Aorta (tissue), 5 donors: Measurements from ENCODE around the gene LRRC36. TPM values are rescaled to one million over a fixed set of nuclear protein-coding genes. Genes with fewer than 3 reads are reported as not detected.

Experiments used
- ATAC-seq: fragments of 200-7000 bp; cut with Tn5 transposase; one replicate; pipeline ENCODE4 v1.9.1; 2022; ENCODE audit warnings: moderate library complexity; ENCODE audit not compliant: low FRiP score
- DNase-seq, 2 donors: peaks; one replicate each; pipeline ENCODE4 v3.0.0-alpha.2; 2020
- H3K27ac ChIP-seq, 2 donors: one replicate each; pipeline ENCODE4 v1.5.1; 2013; ENCODE audit warnings: low read length in 2 of 2, mild to moderate bottlenecking in 2 of 2, moderate library complexity in 2 of 2, control low read depth in 1 of 2, inconsistent platforms in 1 of 2, low read depth in 1 of 2
- H3K27me3 ChIP-seq, 2 donors: one replicate each; pipeline ENCODE4 v1.6.1; 2013; ENCODE audit warnings: control low read depth in 1 of 2, low read length in 1 of 2, mild to moderate bottlenecking in 1 of 2, moderate library complexity in 1 of 2; ENCODE audit not compliant: insufficient read depth in 2 of 2, control insufficient read depth in 1 of 2
- H3K36me3 ChIP-seq, 2 donors: one replicate each; pipeline ENCODE4 v1.6.1; 2013; ENCODE audit warnings: control low read depth in 1 of 2, low read length in 1 of 2, mild to moderate bottlenecking in 1 of 2; ENCODE audit not compliant: insufficient read depth in 2 of 2, control insufficient read depth in 1 of 2
- H3K4me1 ChIP-seq, 2 donors: one replicate each; pipeline ENCODE4 v1.6.1; 2013; ENCODE audit warnings: low read length in 2 of 2, control low read depth in 1 of 2, mild to moderate bottlenecking in 1 of 2, moderate library complexity in 1 of 2; ENCODE audit not compliant: insufficient read depth in 2 of 2, control insufficient read depth in 1 of 2
- H3K4me3 ChIP-seq, 2 donors: one replicate each; pipeline ENCODE4 v1.5.1; 2013; ENCODE audit warnings: low read length in 2 of 2, control low read depth in 1 of 2, mild to moderate bottlenecking in 1 of 2
- H3K9me3 ChIP-seq: one replicate; pipeline ENCODE4 v1.6.1; 2013; ENCODE audit warnings: mild to moderate bottlenecking, low read length; ENCODE audit not compliant: control insufficient read depth
- WGBS, 2 donors: extraction: QIAGEN DNeasy Blood & Tissue Kit; methylation state at CpG; one replicate each; pipeline ENCODE4 v1.1.7; 2013; 5-methylcytosine and 5-hydroxymethylcytosine counted together
- intact Hi-C, 2 donors: fragments of 100-400 bp; cut with DNase I; formaldehyde crosslinking; loops; one replicate each; pipeline versions ENCODE4 v1.14.2 to v1.15.0; 2022
- polyA plus RNA-seq, 2 donors: library from polyadenylated mRNA; stranded (reverse); fragments of 200-250 nt; gene quantifications; one replicate each; pipeline ENCODE4 v1.2.3, GENCODE V29; 2013
- total RNA-seq, 2 donors: library from RNA; stranded (reverse); fragmentation: NEBNext Ultra II Directional; extraction: Animal tissue kit (Norgen Biotek cat#: 25700); gene quantifications; one replicate each; pipeline ENCODE4 v1.2.1, GENCODE V29; 2021
- donor health status: healthy with polysubstance abuse.
- donor health status: Bipolar disorder and iron deficiency.
- donor health status: DM: no; HTN: no; CAD: no.
- donor health status: DM: no; HTN: no; CAD: no.
- donor health status: DM: yes; HTN: yes; CAD: no.

The LRRC36 gene
- total and polyA plus RNA-seq, 4 donors = 0.51 TPM; not detected in 3

DNA sequence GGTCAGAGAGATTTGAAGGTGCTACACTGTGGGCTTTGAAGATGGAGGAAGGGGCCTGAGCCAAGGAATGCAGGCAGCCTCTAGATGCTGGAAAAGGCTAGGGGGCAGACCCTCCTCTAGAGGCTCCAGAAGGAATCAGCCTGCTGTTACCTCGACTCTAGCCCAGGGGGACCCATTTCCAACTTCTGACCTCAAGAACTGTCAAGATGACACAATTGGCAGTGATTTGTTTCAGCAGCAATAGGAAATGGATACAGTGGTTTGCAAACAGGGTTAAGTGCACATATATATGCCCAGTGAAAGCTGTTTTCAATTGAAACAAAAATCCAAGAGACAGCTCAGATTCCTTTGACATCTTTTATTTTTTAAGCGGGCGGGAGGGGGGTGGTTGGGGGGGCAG is 93.3 kb downstream of the LRRC36 start:
- 82 to 95% methylated on average over 3 of the region's 3 CpGs for WGBS, 2 donors
- DNase-seq (no peak), ATAC-seq (no peak)
- H3K27ac ChIP-seq = no peak overlapping the region
- no peaks in the 10 kb centered on the region for H3K4me1 ChIP-seq
- H3K36me3 ChIP-seq = no peaks in the 10 kb centered on the region
- H3K9me3 ChIP-seq = no peaks in the 10 kb centered on the region
- no peak overlapping the region for H3K4me3 ChIP-seq
- H3K27me3 ChIP-seq = no peaks in the 10 kb centered on the region
- intact Hi-C loops = no loop called here

DNA sequence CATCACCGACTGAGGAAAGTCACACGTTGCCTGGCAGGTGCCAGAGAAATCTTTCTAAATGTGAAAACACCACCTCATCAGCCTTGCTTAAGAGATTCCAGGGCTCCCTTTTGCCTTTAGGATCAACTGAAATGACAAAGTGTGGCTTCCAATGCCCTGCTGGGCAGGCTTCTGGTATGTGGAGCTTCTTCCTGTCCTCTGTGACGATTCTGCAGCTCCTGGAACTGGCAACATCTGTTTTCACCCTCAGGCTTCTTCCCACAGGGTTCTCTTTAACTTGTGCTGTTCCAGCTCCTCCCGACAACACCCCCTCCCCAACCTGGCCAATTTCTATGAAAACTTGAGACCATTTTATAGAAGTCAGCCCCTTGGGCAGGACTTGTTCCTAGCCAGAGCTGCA is 94.4 kb downstream of the LRRC36 start:
- intact Hi-C loops = no loop called here
- Histone ChIP-seq H3K9me3 (no peaks in the 10 kb centered on the region), H3K4me1 (no peaks in the 10 kb centered on the region), H3K4me3 (no peak overlapping the region), H3K36me3 (no peaks in the 10 kb centered on the region), H3K27ac (no peak overlapping the region), H3K27me3 (no peaks in the 10 kb centered on the region)
- 86% methylated on average over 4 of the region's 4 CpGs for WGBS, 2 donors
- ATAC-seq (no peak), DNase-seq (no peak)

- no peak for DNase-seq
- Histone ChIP-seq H3K9me3 (no peaks in the 10 kb centered on the region), H3K27me3 (no peaks in the 10 kb centered on the region), H3K4me1 (no peaks in the 10 kb centered on the region), H3K36me3 (no peaks in the 10 kb centered on the region), H3K27ac (no peak overlapping the region), H3K4me3 (no peak overlapping the region)
- intact Hi-C loops = no loop called here
- WGBS, 2 donors = 85 to 90% methylated on average over 5 of the region's 5 CpGs
- ATAC-seq = no peak
Observed at GRCh38 chr16:67423015-67423414, 96.4 kb downstream of the LRRC36 start.

GRCh38 chr16:67423611-67424260 is 97.1 kb downstream of the LRRC36 start:
- intact Hi-C loops = no loop called here
- H3K27me3 ChIP-seq = no peaks in the 10 kb centered on the region
- no peaks in the 10 kb centered on the region for H3K9me3 ChIP-seq
- no peaks in the 10 kb centered on the region for H3K36me3 ChIP-seq
- H3K27ac ChIP-seq = no peak overlapping the region
- DNase-seq (no peak), ATAC-seq (no peak)
- no peaks in the 10 kb centered on the region for H3K4me1 ChIP-seq
- no peak overlapping the region for H3K4me3 ChIP-seq
- WGBS, 2 donors = 19 to 24% methylated on average over 9 of the region's 9 CpGs

GRCh38 chr16:67424261-67424615 is 97.6 kb downstream of the LRRC36 start:
- Histone ChIP-seq H3K4me3 (no peak overlapping the region), H3K27ac (no peak overlapping the region), H3K36me3 (no peaks in the 10 kb centered on the region), H3K4me1 (no peaks in the 10 kb centered on the region), H3K27me3 (no peaks in the 10 kb centered on the region), H3K9me3 (no peaks in the 10 kb centered on the region)
- 32 to 35% methylated on average over 5 of the region's 5 CpGs for WGBS, 2 donors
- ATAC-seq (no peak), DNase-seq (no peak)
- intact Hi-C loops = no loop called here

- Histone ChIP-seq H3K4me3 (no peak overlapping the region), H3K4me1 (no peaks in the 10 kb centered on the region), H3K9me3 (no peaks in the 10 kb centered on the region), H3K27me3 (no peaks in the 10 kb centered on the region), H3K27ac (no peak overlapping the region), H3K36me3 (no peaks in the 10 kb centered on the region)
- intact Hi-C loops = loop anchor here in 1 of 2 donors (5.0 kb wide), 1 partner anchor 42 kb away; no protein-coding TSS in a partner anchor
- DNase-seq (no peak), ATAC-seq (no peak)
- WGBS, 2 donors = 50 to 55% methylated on average over 6 of the region's 6 CpGs
Observed at GRCh38 chr16:67425061-67425460, 98.4 kb downstream of the LRRC36 start.

DNA sequence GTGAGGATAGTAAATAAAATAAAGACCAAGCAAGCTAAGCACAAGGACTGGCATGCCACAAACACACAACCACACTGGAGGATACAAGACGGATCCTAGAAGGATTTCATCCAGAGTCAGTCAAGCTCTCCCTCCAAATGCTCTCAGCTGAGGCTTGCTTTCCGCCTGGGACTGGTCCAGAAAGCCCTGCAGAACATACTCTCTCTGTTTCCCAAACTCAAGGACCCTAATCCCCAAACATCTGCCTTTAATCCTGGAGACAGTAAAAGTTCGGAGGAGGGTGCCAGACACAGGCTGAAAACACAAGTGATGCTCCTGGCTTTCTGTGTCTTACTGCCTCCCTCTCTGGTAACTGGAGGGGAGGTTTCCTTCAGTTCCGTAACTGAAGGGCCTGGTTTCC is 99.0 kb downstream of the LRRC36 start:
- H3K9me3 ChIP-seq = no peaks in the 10 kb centered on the region
- H3K27me3 ChIP-seq = no peaks in the 10 kb centered on the region
- no peaks in the 10 kb centered on the region for H3K36me3 ChIP-seq
- intact Hi-C loops = loop anchor here in 1 of 2 donors (5.0 kb wide), 1 partner anchor 42 kb away; no protein-coding TSS in a partner anchor
- ATAC-seq (no peak), DNase-seq (no peak)
- H3K4me1 ChIP-seq = no peaks in the 10 kb centered on the region
- WGBS, 2 donors = 87% methylated on average over 4 of the region's 4 CpGs
- H3K27ac ChIP-seq = no peak overlapping the region
- H3K4me3 ChIP-seq = no peak overlapping the region

DNA sequence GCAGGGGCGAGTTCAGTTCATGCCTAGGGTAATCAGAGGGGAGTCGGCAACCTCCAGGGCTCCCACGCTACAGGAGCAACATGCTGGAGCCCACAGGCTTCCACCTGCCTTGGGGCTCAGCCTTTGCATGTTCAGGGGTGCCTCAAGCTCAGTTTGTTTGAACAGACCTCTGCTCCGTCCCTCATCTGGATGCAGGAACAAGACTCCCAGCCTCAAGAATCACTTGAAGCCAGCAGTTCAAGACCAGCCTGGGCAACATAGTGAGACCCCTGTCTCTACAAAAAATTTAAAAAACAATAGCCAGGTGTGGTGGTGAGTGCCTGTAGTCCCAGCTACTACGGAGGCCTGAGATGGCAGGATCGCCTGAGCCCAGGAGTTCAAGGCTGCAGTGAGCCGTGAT is 99.4 kb downstream of the LRRC36 start:
- H3K9me3 ChIP-seq = no peaks in the 10 kb centered on the region
- WGBS, 2 donors = 90 to 93% methylated on average over 7 of the region's 7 CpGs
- no peak overlapping the region for H3K4me3 ChIP-seq
- no peak for DNase-seq
- no peak for ATAC-seq
- H3K27me3 ChIP-seq = no peaks in the 10 kb centered on the region
- no peak overlapping the region for H3K27ac ChIP-seq
- H3K4me1 ChIP-seq = no peaks in the 10 kb centered on the region
- intact Hi-C loops = loop anchor here in 1 of 2 donors (5.0 kb wide), 1 partner anchor 41 kb away; no protein-coding TSS in a partner anchor
- H3K36me3 ChIP-seq = no peaks in the 10 kb centered on the region

- Histone ChIP-seq H3K4me1 (no peaks in the 10 kb centered on the region), H3K27ac (no peak overlapping the region), H3K36me3 (no peaks in the 10 kb centered on the region), H3K4me3 (no peak overlapping the region), H3K27me3 (no peaks in the 10 kb centered on the region), H3K9me3 (no peaks in the 10 kb centered on the region)
- intact Hi-C loops = loop anchor here in 1 of 2 donors (5.0 kb wide), 1 partner anchor 40 kb away; no protein-coding TSS in a partner anchor
- ATAC-seq (no peak), DNase-seq (no peak)
- WGBS, 2 donors = 87 to 90% methylated on average over 7 of the region's 7 CpGs
Observed at GRCh38 chr16:67426950-67427349, 100.3 kb downstream of the LRRC36 start.
